Astrocyte (in vitro differentiated cells and primary cell): ENCODE results near the gene SFXN3. TPM values are rescaled to one million over a fixed set of nuclear protein-coding genes. Genes with fewer than 3 reads are reported as not detected.

Experiments used
- DNase-seq: peaks from one replicate; pipeline ENCODE4 v3.0.0-alpha.2; 2010; ENCODE audit warnings: low read depth
- FAIRE-seq: peaks from 2 replicates; lab custom pipeline; 2011; peaks lifted over from hg19 to GRCh38; lab: Jason Lieb, UNC
- H2AFZ ChIP-seq: 2 replicates; pipeline ENCODE4 v1.6.0; 2012; ENCODE audit warnings: low read depth, low read length, inconsistent platforms
- H3K27ac ChIP-seq: 2 replicates; pipeline ENCODE4 v1.5.1; 2011; ENCODE audit warnings: low read depth, low read length, inconsistent platforms
- H3K27me3 ChIP-seq: 2 replicates; pipeline ENCODE4 v1.6.0; 2011; ENCODE audit warnings: low read length, inconsistent platforms; ENCODE audit not compliant: insufficient read depth
- H3K36me3 ChIP-seq: 2 replicates; pipeline ENCODE4 v1.5.1; 2011; ENCODE audit warnings: low read length, inconsistent platforms; ENCODE audit not compliant: insufficient read depth
- H3K4me1 ChIP-seq: 2 replicates; pipeline ENCODE4 v1.5.1; 2011; ENCODE audit warnings: low read length, inconsistent platforms; ENCODE audit not compliant: insufficient read depth
- H3K4me2 ChIP-seq: 2 replicates; pipeline ENCODE4 v1.6.0; 2012; ENCODE audit warnings: low read length, inconsistent platforms
- H3K4me3 ChIP-seq: 2 replicates; pipeline ENCODE4 v1.5.1; 2011; ENCODE audit warnings: low read depth, mild to moderate bottlenecking, low read length, inconsistent platforms; ENCODE audit not compliant: insufficient read depth
- H3K79me2 ChIP-seq: 2 replicates; pipeline ENCODE4 v1.6.0; 2012; ENCODE audit warnings: mild to moderate bottlenecking, low read length, inconsistent platforms; ENCODE audit not compliant: insufficient read depth
- H3K9ac ChIP-seq: 2 replicates; pipeline ENCODE4 v1.6.0; 2012; ENCODE audit warnings: mild to moderate bottlenecking, low read length, inconsistent platforms
- H3K9me3 ChIP-seq: 2 replicates; pipeline ENCODE4 v1.5.1; 2012; ENCODE audit warnings: low read depth, mild to moderate bottlenecking, low read length, inconsistent platforms; ENCODE audit not compliant: insufficient read depth
- H4K20me1 ChIP-seq: 2 replicates; pipeline ENCODE4 v1.6.0; 2012; ENCODE audit warnings: low read length, inconsistent platforms; ENCODE audit not compliant: insufficient read depth
- H3K27ac Mint-ChIP-seq: one replicate; pipeline ENCODE4 v1.8.0; 2021; ENCODE audit warnings: mild to moderate bottlenecking, mixed read lengths; ENCODE audit not compliant: unreplicated experiment
- H3K27me3 Mint-ChIP-seq: one replicate; pipeline ENCODE4 v1.8.0; 2021; ENCODE audit warnings: low read depth, mixed read lengths; ENCODE audit not compliant: unreplicated experiment
- H3K36me3 Mint-ChIP-seq: one replicate; pipeline ENCODE4 v1.8.0; 2021; ENCODE audit warnings: low read depth, mixed read lengths; ENCODE audit not compliant: unreplicated experiment
- H3K4me1 Mint-ChIP-seq: one replicate; pipeline ENCODE4 v1.8.0; 2021; ENCODE audit warnings: low read depth, mixed read lengths; ENCODE audit not compliant: unreplicated experiment
- H3K4me3 Mint-ChIP-seq: one replicate; pipeline ENCODE4 v1.8.0; 2021; ENCODE audit warnings: mild to moderate bottlenecking, moderate library complexity, mixed read lengths; ENCODE audit not compliant: unreplicated experiment
- H3K9me3 Mint-ChIP-seq: one replicate; pipeline ENCODE4 v1.8.0; 2021; ENCODE audit warnings: mild to moderate bottlenecking, mixed read lengths; ENCODE audit not compliant: unreplicated experiment
- CTCF ChIP-seq: IDR thresholded peaks from 2 replicates; pipeline ENCODE4 v1.5.1; 2011; ENCODE audit warnings: low read depth, mild to moderate bottlenecking, inconsistent platforms, low read length, moderate library complexity; ENCODE audit not compliant: insufficient read depth
- EZH2 ChIP-seq: IDR thresholded peaks from 2 replicates; pipeline ENCODE4 v1.6.1; 2012; ENCODE audit warnings: mild to moderate bottlenecking, low read length, inconsistent platforms; ENCODE audit not compliant: insufficient read depth
- total RNA-seq: library from RNA; stranded (reverse); gene quantifications from 2 replicates; pipeline ENCODE4 v1.2.1, GENCODE V29; 2021

SFXN3 gene
- total RNA-seq, 1 donor from 2014 or later, result 68.3 TPM

GRCh38 chr10:101008823-101009423 is 22.1 kb upstream of the SFXN3 start:
- H3K36me3 Mint-ChIP-seq, result peaks cover 3% of the 10 kb centered on the region
- H3K9me3 Mint-ChIP-seq, result no peaks in the 10 kb centered on the region
- H3K27ac Mint-ChIP-seq, result no peak overlapping the region
- H3K36me3 ChIP-seq, result peaks cover 7% of the 10 kb centered on the region
- no peak overlapping the region for H3K4me2 ChIP-seq
- TF ChIP-seq CTCF, result no peak
- no peak for TF ChIP-seq EZH2
- no peak overlapping the region for H3K4me3 ChIP-seq
- no peak for DNase-seq
- H3K27ac ChIP-seq, result no peak overlapping the region
- H3K27me3 ChIP-seq, result no peaks in the 10 kb centered on the region
- no peak overlapping the region for H3K9ac ChIP-seq
- no peaks in the 10 kb centered on the region for H3K9me3 ChIP-seq
- no peak overlapping the region for H2AFZ ChIP-seq
- no peak overlapping the region for H3K4me3 Mint-ChIP-seq
- H3K4me1 Mint-ChIP-seq, result peaks cover 12% of the 10 kb centered on the region
- FAIRE-seq, result no peak
- H3K4me1 ChIP-seq, result peaks cover 24% of the 10 kb centered on the region
- H3K79me2 ChIP-seq, result peaks cover 7% of the 10 kb centered on the region
- no peaks in the 10 kb centered on the region for H3K27me3 Mint-ChIP-seq
- H4K20me1 ChIP-seq, result peaks cover 39% of the 10 kb centered on the region

- H3K27ac Mint-ChIP-seq, result no peak overlapping the region
- H3K4me3 Mint-ChIP-seq, result no peak overlapping the region
- no peak for TF ChIP-seq CTCF
- TF ChIP-seq EZH2, result no peak
Measured at GRCh38 chr10:101010329-101010728, 20.7 kb upstream of the SFXN3 start.

More at GRCh38 chr10:101010329-101010728, 20.7 kb upstream of the SFXN3 start:
- Histone ChIP-seq H3K27me3 (no peaks in the 10 kb centered on the region), H3K4me3 (no peak overlapping the region), H3K4me1 (peaks cover 35% of the 10 kb centered on the region), H3K27ac (no peak overlapping the region), H3K9me3 (no peaks in the 10 kb centered on the region), H3K9ac (no peak overlapping the region), H3K4me2 (no peak overlapping the region), H3K36me3 (peaks cover 5% of the 10 kb centered on the region), H3K79me2 (no peaks in the 10 kb centered on the region), H2AFZ (no peak overlapping the region), H4K20me1 (peaks cover 27% of the 10 kb centered on the region)
- H3K4me1 Mint-ChIP-seq, result peaks cover 23% of the 10 kb centered on the region
- H3K27me3 Mint-ChIP-seq, result no peaks in the 10 kb centered on the region
- DNase-seq, result no peak
- H3K9me3 Mint-ChIP-seq, result no peaks in the 10 kb centered on the region
- FAIRE-seq, result no peak
- peaks cover 3% of the 10 kb centered on the region for H3K36me3 Mint-ChIP-seq
